Coronary artery (tissue), 2 donors: Measurements from ENCODE around the gene TMEM233.

Source experiments
- DNase-seq: peaks from one replicate; pipeline ENCODE4 v3.0.0-alpha.2; 2017; ENCODE audit warnings: low spot score
- H3K27ac ChIP-seq, 2 donors: fragments of 200-600 bp; sonication (generic); one replicate each; pipeline ENCODE4 v1.5.1; 2016 to 2019
- H3K4me3 ChIP-seq: fragments of 200-600 bp; sonication (generic); 2 replicates; pipeline ENCODE4 v1.5.1; 2016; ENCODE audit warnings: mild to moderate bottlenecking, moderate library complexity
- TF ChIP-seq, protein P1 (sequence below): fragments of 200-600 bp; sonication (generic); IDR thresholded peaks from one replicate; pipeline ENCODE4 v1.5.1; 2019; ENCODE audit warnings: antibody characterized with exemption

Gene TMEM233

DNA sequence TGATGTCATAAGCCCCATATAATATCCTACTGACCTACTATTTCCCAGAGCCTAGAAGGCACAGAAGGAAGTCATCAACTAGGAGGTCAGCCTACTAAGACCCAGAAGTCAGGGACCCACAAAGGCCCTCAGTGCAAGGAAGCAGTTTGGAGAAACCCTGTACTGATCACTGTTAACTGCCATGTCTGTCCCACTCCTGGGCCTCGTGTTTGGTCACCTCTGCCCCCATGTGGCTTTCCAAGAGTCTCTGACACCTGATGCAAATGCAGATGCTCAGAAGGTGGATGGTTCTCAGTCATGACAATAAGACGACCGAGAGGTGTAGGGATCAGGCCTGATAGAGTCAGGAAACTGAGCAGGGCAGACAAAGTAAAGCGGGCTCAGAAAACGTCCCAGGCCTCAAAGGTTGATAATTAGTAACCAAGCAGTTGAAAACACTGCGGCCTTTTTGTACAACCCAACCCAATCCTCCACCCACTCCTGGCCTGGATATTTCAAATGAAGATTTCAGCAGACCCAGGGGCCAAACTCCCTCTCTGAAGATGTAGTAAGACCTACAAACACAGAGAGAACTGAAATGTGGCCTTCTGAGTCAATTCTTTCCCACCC, 97.7 kb downstream of the TMEM233 start:
- TF ChIP-seq, protein P1, sequence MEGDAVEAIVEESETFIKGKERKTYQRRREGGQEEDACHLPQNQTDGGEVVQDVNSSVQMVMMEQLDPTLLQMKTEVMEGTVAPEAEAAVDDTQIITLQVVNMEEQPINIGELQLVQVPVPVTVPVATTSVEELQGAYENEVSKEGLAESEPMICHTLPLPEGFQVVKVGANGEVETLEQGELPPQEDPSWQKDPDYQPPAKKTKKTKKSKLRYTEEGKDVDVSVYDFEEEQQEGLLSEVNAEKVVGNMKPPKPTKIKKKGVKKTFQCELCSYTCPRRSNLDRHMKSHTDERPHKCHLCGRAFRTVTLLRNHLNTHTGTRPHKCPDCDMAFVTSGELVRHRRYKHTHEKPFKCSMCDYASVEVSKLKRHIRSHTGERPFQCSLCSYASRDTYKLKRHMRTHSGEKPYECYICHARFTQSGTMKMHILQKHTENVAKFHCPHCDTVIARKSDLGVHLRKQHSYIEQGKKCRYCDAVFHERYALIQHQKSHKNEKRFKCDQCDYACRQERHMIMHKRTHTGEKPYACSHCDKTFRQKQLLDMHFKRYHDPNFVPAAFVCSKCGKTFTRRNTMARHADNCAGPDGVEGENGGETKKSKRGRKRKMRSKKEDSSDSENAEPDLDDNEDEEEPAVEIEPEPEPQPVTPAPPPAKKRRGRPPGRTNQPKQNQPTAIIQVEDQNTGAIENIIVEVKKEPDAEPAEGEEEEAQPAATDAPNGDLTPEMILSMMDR = no peak
- no peak overlapping the region for H3K4me3 ChIP-seq
- no peak overlapping the region for H3K27ac ChIP-seq
- DNase-seq = no peak

DNA sequence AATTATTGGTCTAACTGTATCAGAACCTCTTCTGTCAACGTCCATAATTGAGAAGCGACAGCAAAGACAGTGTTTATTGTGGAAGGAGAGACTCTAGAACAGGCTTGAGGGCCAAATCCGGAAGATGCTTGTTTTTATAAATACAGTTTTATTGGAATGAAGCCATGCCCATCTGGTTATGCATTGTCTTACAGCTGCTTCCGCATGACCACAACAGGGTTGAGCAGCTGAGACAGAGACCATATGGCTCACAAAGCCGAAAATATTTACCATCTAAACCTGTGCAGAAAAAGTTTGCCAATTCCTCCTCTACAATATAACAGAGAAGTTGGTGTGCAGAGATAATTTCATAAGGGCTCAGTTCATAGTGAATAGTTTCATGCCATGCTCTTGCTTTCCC, 98.8 kb downstream of the TMEM233 start:
- H3K4me3 ChIP-seq = no peak overlapping the region
- peak overlapping the region in 1 of 2 donors; percentile 37 for H3K27ac ChIP-seq
- DNase-seq = no peak
- TF ChIP-seq, protein P1 = no peak
